ENCODE data around the gene ZNF423. TPM values are rescaled to one million over a fixed set of nuclear protein-coding genes. Genes with fewer than 3 reads are reported as not detected.

The ZNF423 gene
- total RNA-seq, 1 experiment from 2014 or later, result not detected

- CTCF ChIA-PET, result no interaction called here
- H3K36me3 Mint-ChIP-seq (ENCODE audit: insufficient read depth, unreplicated experiment), result no peaks in the 10 kb centered on the region
- no peaks in the 10 kb centered on the region for H3K9me3 Mint-ChIP-seq (ENCODE audit: low read depth, unreplicated experiment)
- no peaks in the 10 kb centered on the region for H3K4me1 Mint-ChIP-seq (ENCODE audit: low read depth, unreplicated experiment)
- intact Hi-C loops (cut with micrococcal nuclease; ENCODE audit: unreplicated experiment), result no loop called here
- DNase-seq, result no peak
- H3K4me3 Mint-ChIP-seq (ENCODE audit: low read depth, unreplicated experiment), result no peak overlapping the region
- H3K27me3 Mint-ChIP-seq (ENCODE audit: unreplicated experiment), result peaks cover 94% of the 10 kb centered on the region
- H3K27ac Mint-ChIP-seq (ENCODE audit: unreplicated experiment), result no peak overlapping the region
- no peak for TF ChIP-seq CTCF (IDR thresholded peaks at IDR 0.05; ENCODE audit: unreplicated experiment)
- no TSS peak for BruUV-seq (replicated peaks)
These were observed 143.4 kb downstream of the ZNF423 start for GRCh38 chr16:49712542-49712941.

GRCh38 chr16:49712106-49712505, 143.8 kb downstream of the ZNF423 start:
- Mint-ChIP-seq H3K27me3 (ENCODE audit: unreplicated experiment) (peaks cover 94% of the 10 kb centered on the region), H3K4me1 (ENCODE audit: low read depth, unreplicated experiment) (no peaks in the 10 kb centered on the region), H3K27ac (ENCODE audit: unreplicated experiment) (no peak overlapping the region), H3K9me3 (ENCODE audit: low read depth, unreplicated experiment) (no peaks in the 10 kb centered on the region), H3K36me3 (ENCODE audit: insufficient read depth, unreplicated experiment) (no peaks in the 10 kb centered on the region), H3K4me3 (ENCODE audit: low read depth, unreplicated experiment) (no peak overlapping the region)
- intact Hi-C loops (cut with micrococcal nuclease; ENCODE audit: unreplicated experiment), result no loop called here
- BruUV-seq (replicated peaks), result no TSS peak
- TF ChIP-seq CTCF (IDR thresholded peaks at IDR 0.05; ENCODE audit: unreplicated experiment), result no peak
- CTCF ChIA-PET, result no interaction called here
- DNase-seq, result no peak

GRCh38 chr16:49709057-49709456, 146.9 kb downstream of the ZNF423 start:
- Mint-ChIP-seq H3K4me1 (ENCODE audit: low read depth, unreplicated experiment) (no peaks in the 10 kb centered on the region), H3K36me3 (ENCODE audit: insufficient read depth, unreplicated experiment) (no peaks in the 10 kb centered on the region), H3K9me3 (ENCODE audit: low read depth, unreplicated experiment) (no peaks in the 10 kb centered on the region), H3K27me3 (ENCODE audit: unreplicated experiment) (peaks cover 97% of the 10 kb centered on the region), H3K4me3 (ENCODE audit: low read depth, unreplicated experiment) (no peak overlapping the region), H3K27ac (ENCODE audit: unreplicated experiment) (no peak overlapping the region)
- no peak for TF ChIP-seq CTCF (IDR thresholded peaks at IDR 0.05; ENCODE audit: unreplicated experiment)
- CTCF ChIA-PET, result no interaction called here
- DNase-seq, result no peak
- intact Hi-C loops (cut with micrococcal nuclease; ENCODE audit: unreplicated experiment), result no loop called here
- no TSS peak for BruUV-seq (replicated peaks)

GRCh38 chr16:49708491-49708890, 147.4 kb downstream of the ZNF423 start:
- Mint-ChIP-seq H3K9me3 (ENCODE audit: low read depth, unreplicated experiment) (no peaks in the 10 kb centered on the region), H3K4me3 (ENCODE audit: low read depth, unreplicated experiment) (no peak overlapping the region), H3K27me3 (ENCODE audit: unreplicated experiment) (peaks cover 97% of the 10 kb centered on the region), H3K27ac (ENCODE audit: unreplicated experiment) (no peak overlapping the region), H3K4me1 (ENCODE audit: low read depth, unreplicated experiment) (no peaks in the 10 kb centered on the region), H3K36me3 (ENCODE audit: insufficient read depth, unreplicated experiment) (no peaks in the 10 kb centered on the region)
- no peak for TF ChIP-seq CTCF (IDR thresholded peaks at IDR 0.05; ENCODE audit: unreplicated experiment)
- CTCF ChIA-PET, result no interaction called here
- intact Hi-C loops (cut with micrococcal nuclease; ENCODE audit: unreplicated experiment), result no loop called here
- no TSS peak for BruUV-seq (replicated peaks)
- no peak for DNase-seq

All from Calu3 (cell line).